ENCODE data around the gene KRTAP1-5.

GRCh38 chr17:41049110-41049509 is 22.1 kb upstream of the KRTAP1-5 start:
- no peak for TF ChIP-seq CTCF (IDR thresholded peaks at IDR 0.05)
- TF ChIP-seq POLR2A (IDR thresholded peaks at IDR 0.05): no peak

Data from Peyer's patch (tissue), 4 donors.